Measurements from ENCODE around the gene LGALS7B.

GRCh38 chr19:38795549-38795948 is 6.5 kb downstream of the LGALS7B start:
- TF ChIP-seq POLR2AphosphoS5 (IDR thresholded peaks at IDR 0.05; ENCODE audit: low read depth, low read length) (no peak), POLR2A (IDR thresholded peaks at IDR 0.05; ENCODE audit: low read depth, low read length) (no peak)

Data from GM12892 (cell line).